Glutamatergic neuron (in vitro differentiated cells): ENCODE data around the gene NT5C2. TPM values are rescaled to one million over a fixed set of nuclear protein-coding genes. Genes with fewer than 3 reads are reported as not detected.
"Not testable (repeated sequence)": the region's sequence is repeated elsewhere in the genome, so short reads cannot be mapped to it uniquely, and the experiment has no call there.

Experiments used
- DNase-seq: peaks from one replicate; pipeline ENCODE4 v3.0.0; 2022
- H3K27ac Mint-ChIP-seq: one replicate; pipeline ENCODE4 v1.8.0; 2020; ENCODE audit warnings: mild to moderate bottlenecking, mixed read lengths, inconsistent platforms; ENCODE audit not compliant: unreplicated experiment
- H3K27me3 Mint-ChIP-seq: one replicate; pipeline ENCODE4 v1.8.0; 2020; ENCODE audit warnings: mild to moderate bottlenecking, moderate library complexity, mixed read lengths, inconsistent platforms; ENCODE audit not compliant: unreplicated experiment
- H3K36me3 Mint-ChIP-seq: one replicate; pipeline ENCODE4 v1.8.0; 2020; ENCODE audit warnings: mild to moderate bottlenecking, mixed read lengths, inconsistent platforms; ENCODE audit not compliant: unreplicated experiment
- H3K4me1 Mint-ChIP-seq: one replicate; pipeline ENCODE4 v1.8.0; 2020; ENCODE audit warnings: mild to moderate bottlenecking, low read depth, mixed read lengths, inconsistent platforms; ENCODE audit not compliant: unreplicated experiment
- H3K4me3 Mint-ChIP-seq: one replicate; pipeline ENCODE4 v1.8.0; 2020; ENCODE audit warnings: mild to moderate bottlenecking, mixed read lengths, inconsistent platforms; ENCODE audit not compliant: unreplicated experiment
- H3K9me3 Mint-ChIP-seq: one replicate; pipeline ENCODE4 v1.8.0; 2020; ENCODE audit warnings: mild to moderate bottlenecking, moderate library complexity, mixed read lengths, inconsistent platforms; ENCODE audit not compliant: unreplicated experiment
- total RNA-seq: library from RNA; stranded (reverse); fragmentation: NEBNext Ultra II Directional; extraction: Animal tissue kit (Norgen Biotek cat#: 25700); gene quantifications from one replicate; pipeline ENCODE4 v1.2.1, GENCODE V29; 2021; ENCODE audit not compliant: unreplicated experiment
- TF ChIP-seq, protein P1 (sequence below): fragments of 200-600 bp; sonication (generic); IDR thresholded peaks from one replicate; pipeline ENCODE4 v1.5.0; 2021; ENCODE audit not compliant: partially characterized antibody, unreplicated experiment

The NT5C2 gene
- total RNA-seq, 1 donor from 2014 or later = 68.5 TPM

DNA sequence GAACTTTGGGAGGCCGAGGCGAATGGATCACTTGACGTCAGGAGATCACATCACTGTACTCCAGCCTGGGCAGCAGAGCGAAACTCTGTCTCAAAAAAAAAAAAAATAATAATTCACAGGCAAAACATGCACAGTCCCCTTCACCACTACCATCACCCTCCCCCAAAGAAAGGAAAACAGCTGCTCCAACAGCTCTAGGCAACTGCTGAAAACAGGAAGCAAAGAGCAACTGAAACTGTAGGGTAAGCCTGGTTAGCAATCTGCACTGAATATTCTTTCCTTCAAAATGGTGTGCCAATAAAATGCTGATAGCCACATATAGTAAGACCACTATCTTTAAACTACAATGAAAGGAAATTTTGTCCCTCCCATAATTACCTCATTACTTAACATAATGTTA, 11.8 kb downstream of the NT5C2 start:
- no peak overlapping the region for H3K4me3 Mint-ChIP-seq
- no peak overlapping the region for H3K27ac Mint-ChIP-seq
- H3K9me3 Mint-ChIP-seq = no peaks in the 10 kb centered on the region
- TF ChIP-seq, protein P1, sequence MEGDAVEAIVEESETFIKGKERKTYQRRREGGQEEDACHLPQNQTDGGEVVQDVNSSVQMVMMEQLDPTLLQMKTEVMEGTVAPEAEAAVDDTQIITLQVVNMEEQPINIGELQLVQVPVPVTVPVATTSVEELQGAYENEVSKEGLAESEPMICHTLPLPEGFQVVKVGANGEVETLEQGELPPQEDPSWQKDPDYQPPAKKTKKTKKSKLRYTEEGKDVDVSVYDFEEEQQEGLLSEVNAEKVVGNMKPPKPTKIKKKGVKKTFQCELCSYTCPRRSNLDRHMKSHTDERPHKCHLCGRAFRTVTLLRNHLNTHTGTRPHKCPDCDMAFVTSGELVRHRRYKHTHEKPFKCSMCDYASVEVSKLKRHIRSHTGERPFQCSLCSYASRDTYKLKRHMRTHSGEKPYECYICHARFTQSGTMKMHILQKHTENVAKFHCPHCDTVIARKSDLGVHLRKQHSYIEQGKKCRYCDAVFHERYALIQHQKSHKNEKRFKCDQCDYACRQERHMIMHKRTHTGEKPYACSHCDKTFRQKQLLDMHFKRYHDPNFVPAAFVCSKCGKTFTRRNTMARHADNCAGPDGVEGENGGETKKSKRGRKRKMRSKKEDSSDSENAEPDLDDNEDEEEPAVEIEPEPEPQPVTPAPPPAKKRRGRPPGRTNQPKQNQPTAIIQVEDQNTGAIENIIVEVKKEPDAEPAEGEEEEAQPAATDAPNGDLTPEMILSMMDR = no peak
- no peaks in the 10 kb centered on the region for H3K36me3 Mint-ChIP-seq
- no peak for DNase-seq
- H3K27me3 Mint-ChIP-seq = no peaks in the 10 kb centered on the region
- peaks cover 1% of the 10 kb centered on the region for H3K4me1 Mint-ChIP-seq

DNA sequence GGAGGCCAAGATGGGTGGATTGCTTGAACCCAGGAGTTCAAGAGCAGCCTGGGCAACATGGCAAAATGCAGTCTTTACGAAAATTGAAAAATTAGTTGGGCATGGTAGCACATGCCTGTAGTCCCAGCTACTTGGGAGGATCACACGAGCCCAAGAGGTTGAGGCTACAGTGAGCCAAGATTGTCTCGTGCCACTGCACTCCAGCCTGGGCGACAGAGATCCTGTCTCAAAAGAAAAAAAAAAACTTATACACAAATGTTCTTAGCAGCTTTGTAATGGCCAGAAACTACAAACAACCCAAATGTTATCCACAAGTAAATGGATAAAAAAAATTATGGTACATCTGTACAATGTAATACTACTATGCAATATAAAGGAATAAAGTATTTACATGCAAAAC, 12.6 kb downstream of the NT5C2 start:
- Mint-ChIP-seq H3K4me3 (no peak overlapping the region), H3K4me1 (peaks cover 1% of the 10 kb centered on the region), H3K9me3 (no peaks in the 10 kb centered on the region), H3K27ac (no peak overlapping the region), H3K27me3 (no peaks in the 10 kb centered on the region), H3K36me3 (no peaks in the 10 kb centered on the region)
- DNase-seq = no peak
- TF ChIP-seq, protein P1 = no peak

DNA sequence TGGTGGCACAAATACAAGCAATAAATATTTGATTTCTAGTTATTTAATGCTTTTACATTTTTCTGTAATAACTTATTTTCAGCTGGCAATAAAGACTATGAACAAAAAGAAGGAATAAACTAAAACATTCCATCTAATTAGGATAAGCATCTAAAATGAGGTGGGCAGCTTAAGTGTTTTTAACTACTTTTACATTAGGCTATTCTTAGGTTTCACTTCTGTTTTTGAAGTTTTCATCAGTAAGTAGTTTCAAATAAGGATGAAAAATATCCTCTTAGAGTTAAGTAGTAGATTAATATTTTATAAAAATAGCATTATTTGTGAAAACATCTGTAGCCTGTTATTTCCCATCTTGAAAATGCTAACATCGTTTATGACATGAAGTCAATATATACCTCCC, 15.9 kb downstream of the NT5C2 start:
- Mint-ChIP-seq H3K36me3 (no peaks in the 10 kb centered on the region), H3K27me3 (no peaks in the 10 kb centered on the region), H3K9me3 (no peaks in the 10 kb centered on the region), H3K27ac (no peak overlapping the region), H3K4me3 (no peak overlapping the region), H3K4me1 (peaks cover 1% of the 10 kb centered on the region)
- TF ChIP-seq, protein P1 = no peak
- DNase-seq = no peak

DNA sequence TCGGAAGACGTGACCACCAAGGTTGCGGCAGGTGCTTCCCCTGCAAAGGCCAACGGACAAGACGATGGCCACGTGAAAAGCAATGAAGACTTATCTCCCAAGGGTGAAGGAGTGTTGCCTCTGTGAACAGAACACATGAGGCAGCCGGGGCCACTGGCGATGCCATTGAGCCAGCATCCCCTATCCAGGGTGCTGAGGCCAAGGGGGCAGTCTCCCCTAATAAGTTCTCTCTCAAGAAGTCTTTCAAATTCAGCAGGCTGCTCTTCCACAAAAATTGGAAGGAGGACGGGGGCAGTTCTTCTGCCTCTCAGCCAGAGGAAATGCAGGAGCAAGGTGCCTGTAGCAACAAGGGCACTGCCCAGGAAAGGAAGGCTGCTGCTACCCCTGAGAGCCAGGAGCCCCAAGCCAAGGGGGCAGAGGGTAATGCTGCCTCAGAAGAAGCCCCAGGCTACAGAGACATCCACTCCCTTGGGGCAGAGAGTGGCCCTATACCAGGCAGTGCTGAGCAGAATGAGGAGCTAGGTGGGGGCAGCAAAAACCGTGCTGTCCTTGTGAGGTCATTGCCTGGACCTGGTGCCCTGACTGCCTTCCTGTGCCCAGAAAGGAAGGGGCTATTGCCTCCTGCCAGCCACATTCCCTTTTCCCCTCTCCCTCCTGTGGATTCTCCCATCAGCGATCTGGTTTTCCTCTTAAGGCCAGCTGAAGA, 17.3 kb downstream of the NT5C2 start:
- no peaks in the 10 kb centered on the region for H3K4me1 Mint-ChIP-seq
- no peak for DNase-seq
- H3K27ac Mint-ChIP-seq = no peak overlapping the region
- no peaks in the 10 kb centered on the region for H3K36me3 Mint-ChIP-seq
- H3K27me3 Mint-ChIP-seq = no peaks in the 10 kb centered on the region
- TF ChIP-seq, protein P1 = no peak
- no peaks in the 10 kb centered on the region for H3K9me3 Mint-ChIP-seq
- H3K4me3 Mint-ChIP-seq = no peak overlapping the region

DNA sequence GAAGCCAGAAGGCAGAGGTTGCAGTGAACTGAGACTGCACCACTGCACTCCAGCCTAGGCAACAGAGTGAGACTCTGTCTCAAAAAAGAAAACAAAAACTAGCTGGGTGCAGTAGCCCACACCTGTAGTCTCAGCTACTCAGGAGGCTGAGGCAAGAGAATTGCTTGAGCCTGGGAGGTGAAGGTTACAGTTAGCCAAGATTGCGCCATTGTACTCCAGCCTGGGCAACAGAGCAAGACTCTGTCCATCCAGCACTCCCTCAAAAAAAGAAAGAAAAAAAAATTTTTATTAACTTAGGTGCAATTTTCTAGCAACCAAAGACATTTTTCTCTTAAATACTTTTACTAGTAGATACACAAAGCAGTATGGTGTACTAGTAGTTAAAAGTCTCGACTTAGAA, 18.7 kb downstream of the NT5C2 start:
- H3K4me3 Mint-ChIP-seq, H3K9me3 Mint-ChIP-seq, H3K36me3 Mint-ChIP-seq, H3K4me1 Mint-ChIP-seq, H3K27me3 Mint-ChIP-seq, DNase-seq, H3K27ac Mint-ChIP-seq: not testable (repeated sequence)
